Large intestine (tissue), 3 donors: ENCODE measurements around the gene SNX15. TPM values are rescaled to one million over a fixed set of nuclear protein-coding genes. Genes with fewer than 3 reads are reported as not detected.

Experiments
- DNase-seq, 2 donors: peaks; one replicate each; pipeline versions ENCODE4 v3.0.0 to v3.0.0-alpha.2; 2013
- H3K27ac ChIP-seq: one replicate; pipeline ENCODE4 v1.5.1; 2013; ENCODE audit warnings: low read length
- H3K27me3 ChIP-seq: 2 replicates; pipeline ENCODE4 v1.6.1; 2013; ENCODE audit warnings: low read length; ENCODE audit not compliant: control insufficient read depth, insufficient read depth
- H3K36me3 ChIP-seq: 2 replicates; pipeline ENCODE4 v1.6.1; 2013; ENCODE audit warnings: low read length; ENCODE audit not compliant: control insufficient read depth, insufficient read depth
- H3K4me1 ChIP-seq: one replicate; pipeline ENCODE4 v1.6.1; 2013; ENCODE audit warnings: low read length; ENCODE audit not compliant: control insufficient read depth, insufficient read depth
- H3K4me3 ChIP-seq: one replicate; pipeline ENCODE4 v1.5.1; 2013; ENCODE audit warnings: low read length
- H3K9me3 ChIP-seq: one replicate; pipeline ENCODE4 v1.6.1; 2013; ENCODE audit warnings: mild to moderate bottlenecking, low read depth, low read length, moderate library complexity; ENCODE audit not compliant: control insufficient read depth
- WGBS: methylation state at CpG from one replicate; pipeline ENCODE4 v1.1.5; 2013; ENCODE audit warnings: low lambda C conversion rate; ENCODE audit not compliant: insufficient coverage; 5-methylcytosine and 5-hydroxymethylcytosine counted together
- polyA plus RNA-seq: library from polyadenylated mRNA; unstranded; fragments of 120-200 nt; gene quantifications from one replicate; pipeline ENCODE4 v1.2.1, GENCODE V29; 2013

Gene SNX15
- polyA plus RNA-seq, 1 donor, result 37.7 TPM

- no peak overlapping the region for H3K27ac ChIP-seq
- H3K9me3 ChIP-seq, result no peaks in the 10 kb centered on the region
- DNase-seq, result no peak
- 100% methylated on average over 2 of the region's 6 CpGs for WGBS
- no peak overlapping the region for H3K4me3 ChIP-seq
- peaks cover 3% of the 10 kb centered on the region for H3K4me1 ChIP-seq
- no peaks in the 10 kb centered on the region for H3K27me3 ChIP-seq
- H3K36me3 ChIP-seq, result peaks cover 59% of the 10 kb centered on the region
Observed at GRCh38 chr11:65036931-65037330, 9.7 kb downstream of the SNX15 start.

GRCh38 chr11:65040520-65040846, 13.2 kb downstream of the SNX15 start:
- H3K9me3 ChIP-seq, result no peaks in the 10 kb centered on the region
- H3K4me3 ChIP-seq, result peak overlapping the region; percentile 73
- peaks cover 52% of the 10 kb centered on the region for H3K36me3 ChIP-seq
- DNase-seq, result no peak
- H3K27ac ChIP-seq, result peak overlapping the region; percentile 95
- no CpG with 5 or more reads among the region's 7 CpGs for WGBS
- H3K4me1 ChIP-seq, result peaks cover 13% of the 10 kb centered on the region
- no peaks in the 10 kb centered on the region for H3K27me3 ChIP-seq

GRCh38 chr11:65040847-65041622, 13.8 kb downstream of the SNX15 start, which contains the start of gene SAC3D1:
SAC3D1 (plus strand) TSS chr11:65041210; CDS start chr11:65041293, 83 bp downstream.
- Histone ChIP-seq H3K4me1 (peaks cover 13% of the 10 kb centered on the region), H3K36me3 (peaks cover 51% of the 10 kb centered on the region), H3K27ac (peak within 1 kb of the TSS; percentile 95), H3K9me3 (no peaks in the 10 kb centered on the region), H3K4me3 (peak within 1 kb of the TSS; percentile 73), H3K27me3 (no peaks in the 10 kb centered on the region)
- WGBS, result no CpG with 5 or more reads among the region's 91 CpGs
- DNase-seq, result peak; percentile 90 to 96

GRCh38 chr11:65042891-65043290, 15.7 kb downstream of the SNX15 start:
- WGBS, result no CpG with 5 or more reads among the region's 6 CpGs
- Histone ChIP-seq H3K36me3 (peaks cover 37% of the 10 kb centered on the region), H3K4me3 (no peak overlapping the region), H3K4me1 (peaks cover 14% of the 10 kb centered on the region), H3K9me3 (no peaks in the 10 kb centered on the region), H3K27ac (no peak overlapping the region), H3K27me3 (no peaks in the 10 kb centered on the region)
- no peak for DNase-seq

- no CpG with 5 or more reads among the region's 23 CpGs for WGBS
- H3K4me1 ChIP-seq, result peaks cover 19% of the 10 kb centered on the region
- peaks cover 4% of the 10 kb centered on the region for H3K27me3 ChIP-seq
- no peak overlapping the region for H3K4me3 ChIP-seq
- no peaks in the 10 kb centered on the region for H3K9me3 ChIP-seq
- no peak overlapping the region for H3K27ac ChIP-seq
- DNase-seq, result no peak
- peaks cover 28% of the 10 kb centered on the region for H3K36me3 ChIP-seq
Observed at GRCh38 chr11:65043881-65044501, 16.8 kb downstream of the SNX15 start.

- H3K4me3 ChIP-seq, result no peak overlapping the region
- H3K27ac ChIP-seq, result no peak overlapping the region
- no CpG with 5 or more reads among the region's 5 CpGs for WGBS
- peaks cover 19% of the 10 kb centered on the region for H3K4me1 ChIP-seq
- DNase-seq, result no peak
- H3K27me3 ChIP-seq, result peaks cover 4% of the 10 kb centered on the region
- H3K9me3 ChIP-seq, result no peaks in the 10 kb centered on the region
- H3K36me3 ChIP-seq, result peaks cover 23% of the 10 kb centered on the region
Observed at GRCh38 chr11:65045061-65045460, 17.8 kb downstream of the SNX15 start.

- Histone ChIP-seq H3K36me3 (peaks cover 23% of the 10 kb centered on the region), H3K4me3 (no peak overlapping the region), H3K4me1 (peaks cover 19% of the 10 kb centered on the region), H3K27ac (no peak overlapping the region), H3K9me3 (no peaks in the 10 kb centered on the region), H3K27me3 (peaks cover 4% of the 10 kb centered on the region)
- no peak for DNase-seq
- WGBS, result no CpG with 5 or more reads among the region's 7 CpGs
Observed at GRCh38 chr11:65045728-65046127, 18.5 kb downstream of the SNX15 start.

GRCh38 chr11:65047581-65048422, 20.6 kb downstream of the SNX15 start:
- DNase-seq, result no peak
- peak overlapping the region; percentile 46 for H3K4me3 ChIP-seq
- no CpG with 5 or more reads among the region's 56 CpGs for WGBS
- H3K27me3 ChIP-seq, result peaks cover 4% of the 10 kb centered on the region
- H3K36me3 ChIP-seq, result peaks cover 23% of the 10 kb centered on the region
- no peak overlapping the region for H3K27ac ChIP-seq
- H3K4me1 ChIP-seq, result peaks cover 10% of the 10 kb centered on the region
- H3K9me3 ChIP-seq, result no peaks in the 10 kb centered on the region

GRCh38 chr11:65051398-65051858, 24.2 kb downstream of the SNX15 start:
- no peak overlapping the region for H3K27ac ChIP-seq
- WGBS, result no CpG with 5 or more reads among the region's 9 CpGs
- no peaks in the 10 kb centered on the region for H3K9me3 ChIP-seq
- no peak for DNase-seq
- no peaks in the 10 kb centered on the region for H3K36me3 ChIP-seq
- no peak overlapping the region for H3K4me3 ChIP-seq
- H3K4me1 ChIP-seq, result peaks cover 17% of the 10 kb centered on the region
- peaks cover 4% of the 10 kb centered on the region for H3K27me3 ChIP-seq

- H3K36me3 ChIP-seq, result no peaks in the 10 kb centered on the region
- H3K9me3 ChIP-seq, result no peaks in the 10 kb centered on the region
- H3K27me3 ChIP-seq, result no peaks in the 10 kb centered on the region
- H3K27ac ChIP-seq, result no peak overlapping the region
- no CpG with 5 or more reads among the region's 8 CpGs for WGBS
- DNase-seq, result peak in 1 of 2 donors; percentile 70
- peaks cover 24% of the 10 kb centered on the region for H3K4me1 ChIP-seq
- no peak overlapping the region for H3K4me3 ChIP-seq
Observed at GRCh38 chr11:65053827-65054508, 26.7 kb downstream of the SNX15 start.
